Mammary epithelial cell (primary cell): Measurements from ENCODE around the gene LETMD1.

Experiments used
- EZH2 ChIP-seq: IDR thresholded peaks from 2 replicates; pipeline ENCODE4 v1.6.1; 2012; ENCODE audit warnings: low read length, inconsistent platforms, borderline replicate concordance
- TF ChIP-seq, protein P1 (sequence below), 2 donors: IDR thresholded peaks in 1 of 2; conservative IDR thresholded peaks in 1 of 2; 2 replicates each; pipeline ENCODE4 v1.5.1; 2011 to 2012; ENCODE audit warnings: inconsistent platforms in 2 of 2, low read length in 2 of 2, mild to moderate bottlenecking in 2 of 2, control low read depth in 1 of 2, low read depth in 1 of 2; ENCODE audit not compliant: insufficient read depth in 1 of 2; ENCODE audit errors: extremely low read depth in 1 of 2

DNA sequence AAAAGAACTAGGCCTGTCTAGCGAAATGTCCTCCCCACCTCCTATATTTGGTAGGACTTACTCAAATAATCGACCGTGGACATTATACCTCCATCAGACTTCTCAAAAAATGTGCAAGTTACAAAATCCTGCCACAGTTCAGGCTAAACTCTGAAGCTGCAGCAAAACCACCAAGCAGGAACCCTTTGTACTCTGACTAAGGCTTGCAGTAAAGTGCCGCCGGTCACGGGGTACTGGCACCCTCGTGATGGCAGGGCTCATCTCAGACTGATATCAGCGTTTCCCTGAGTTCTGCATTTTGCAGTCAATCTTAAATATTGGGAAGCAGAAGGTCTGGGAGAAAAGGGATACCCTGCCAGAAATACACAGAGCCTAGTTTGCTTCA lies 39.1 kb upstream of the LETMD1 start:
- TF ChIP-seq, protein P1, sequence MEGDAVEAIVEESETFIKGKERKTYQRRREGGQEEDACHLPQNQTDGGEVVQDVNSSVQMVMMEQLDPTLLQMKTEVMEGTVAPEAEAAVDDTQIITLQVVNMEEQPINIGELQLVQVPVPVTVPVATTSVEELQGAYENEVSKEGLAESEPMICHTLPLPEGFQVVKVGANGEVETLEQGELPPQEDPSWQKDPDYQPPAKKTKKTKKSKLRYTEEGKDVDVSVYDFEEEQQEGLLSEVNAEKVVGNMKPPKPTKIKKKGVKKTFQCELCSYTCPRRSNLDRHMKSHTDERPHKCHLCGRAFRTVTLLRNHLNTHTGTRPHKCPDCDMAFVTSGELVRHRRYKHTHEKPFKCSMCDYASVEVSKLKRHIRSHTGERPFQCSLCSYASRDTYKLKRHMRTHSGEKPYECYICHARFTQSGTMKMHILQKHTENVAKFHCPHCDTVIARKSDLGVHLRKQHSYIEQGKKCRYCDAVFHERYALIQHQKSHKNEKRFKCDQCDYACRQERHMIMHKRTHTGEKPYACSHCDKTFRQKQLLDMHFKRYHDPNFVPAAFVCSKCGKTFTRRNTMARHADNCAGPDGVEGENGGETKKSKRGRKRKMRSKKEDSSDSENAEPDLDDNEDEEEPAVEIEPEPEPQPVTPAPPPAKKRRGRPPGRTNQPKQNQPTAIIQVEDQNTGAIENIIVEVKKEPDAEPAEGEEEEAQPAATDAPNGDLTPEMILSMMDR (conservative IDR thresholded peaks at IDR 0.05 in 1 of 2, IDR thresholded peaks at IDR 0.05 in 1 of 2; ENCODE audit: extremely low read depth in 1 of 2, insufficient read depth in 1 of 2, low read depth in 1 of 2, low read length in 2 of 2) = no peak
- TF ChIP-seq EZH2 = no peak
